ENCODE measurements around the gene TMEM252.
A peak's percentile ranks its signal among the peaks of the same experiment; 100 is the strongest.

Gene TMEM252

GRCh38 chr9:68493541-68493940 lies 47.1 kb downstream of the TMEM252 start:
- DNase-seq (ENCODE audit: low read depth), result no peak
- TF ChIP-seq CTCF (conservative IDR thresholded peaks at IDR 0.05; ENCODE audit: low read depth, low read length), result no peak
- no peak overlapping the region for H3K4me3 ChIP-seq (ENCODE audit: low read length)

GRCh38 chr9:68492806-68493205 lies 47.9 kb downstream of the TMEM252 start:
- H3K4me3 ChIP-seq (ENCODE audit: low read length), result no peak overlapping the region
- TF ChIP-seq CTCF (conservative IDR thresholded peaks at IDR 0.05; ENCODE audit: low read depth, low read length), result no peak
- DNase-seq (ENCODE audit: low read depth), result no peak

GRCh38 chr9:68489646-68490045 lies 51.0 kb downstream of the TMEM252 start:
- peak; percentile 98 for DNase-seq (ENCODE audit: low read depth)
- no peak for TF ChIP-seq CTCF (conservative IDR thresholded peaks at IDR 0.05; ENCODE audit: low read depth, low read length)
- no peak overlapping the region for H3K4me3 ChIP-seq (ENCODE audit: low read length)

- DNase-seq (ENCODE audit: low read depth), result no peak
- no peak overlapping the region for H3K4me3 ChIP-seq (ENCODE audit: low read length)
- TF ChIP-seq CTCF (conservative IDR thresholded peaks at IDR 0.05; ENCODE audit: low read depth, low read length), result no peak
Measured at GRCh38 chr9:68488126-68488525, 52.6 kb downstream of the TMEM252 start.

Data from retinal pigment epithelial cell (primary cell).